RWPE2 (cell line): ENCODE results near the gene MAGEE1.

ENCODE experiments used
- ATAC-seq: fragments of 200-7000 bp; cut with Tn5 transposase; 3 replicates; pipeline ENCODE4 v1.9.1; 2021; ENCODE audit warnings: low read depth
- DNase-seq: peaks from one replicate; pipeline ENCODE4 v3.0.0-alpha.2; 2020; ENCODE audit warnings: low spot score
- H3K27ac ChIP-seq: fragments of 450-650 bp; 2 replicates; pipeline ENCODE4 v1.5.1; 2017; ENCODE audit warnings: mild to moderate bottlenecking; ENCODE audit not compliant: poor library complexity, severe bottlenecking
- H3K27me3 ChIP-seq: fragments of 250-450 bp; sonication (Bioruptor Pico); 2 replicates; pipeline ENCODE4 v1.5.1; 2021; ENCODE audit warnings: mild to moderate bottlenecking, moderate library complexity; ENCODE audit not compliant: insufficient read depth, poor library complexity, severe bottlenecking
- H3K36me3 ChIP-seq: fragments of 250-450 bp; sonication (Bioruptor Pico); 2 replicates; pipeline ENCODE4 v1.5.1; 2020; ENCODE audit warnings: low read depth, mild to moderate bottlenecking, moderate library complexity
- H3K4me1 ChIP-seq: fragments of 250-450 bp; sonication (Bioruptor Pico); 2 replicates; pipeline ENCODE4 v1.5.1; 2021; ENCODE audit warnings: mild to moderate bottlenecking, moderate library complexity; ENCODE audit not compliant: insufficient read depth, poor library complexity, severe bottlenecking
- H3K4me3 ChIP-seq: fragments of 250-450 bp; sonication (Bioruptor Pico); 2 replicates; pipeline ENCODE4 v1.5.1; 2021; ENCODE audit warnings: mild to moderate bottlenecking, moderate library complexity; ENCODE audit not compliant: severe bottlenecking
- H3K9me3 ChIP-seq: fragments of 250-450 bp; sonication (Bioruptor Pico); 2 replicates; pipeline ENCODE4 v1.5.1; 2021; ENCODE audit warnings: mild to moderate bottlenecking, moderate library complexity; ENCODE audit not compliant: severe bottlenecking
- TF ChIP-seq, protein P1 (sequence below): fragments of 450-650 bp; IDR thresholded peaks from one replicate; pipeline ENCODE4 v1.5.1; 2017; ENCODE audit warnings: mild to moderate bottlenecking, moderate library complexity; ENCODE audit not compliant: poor library complexity, severe bottlenecking

The MAGEE1 gene, protein sequence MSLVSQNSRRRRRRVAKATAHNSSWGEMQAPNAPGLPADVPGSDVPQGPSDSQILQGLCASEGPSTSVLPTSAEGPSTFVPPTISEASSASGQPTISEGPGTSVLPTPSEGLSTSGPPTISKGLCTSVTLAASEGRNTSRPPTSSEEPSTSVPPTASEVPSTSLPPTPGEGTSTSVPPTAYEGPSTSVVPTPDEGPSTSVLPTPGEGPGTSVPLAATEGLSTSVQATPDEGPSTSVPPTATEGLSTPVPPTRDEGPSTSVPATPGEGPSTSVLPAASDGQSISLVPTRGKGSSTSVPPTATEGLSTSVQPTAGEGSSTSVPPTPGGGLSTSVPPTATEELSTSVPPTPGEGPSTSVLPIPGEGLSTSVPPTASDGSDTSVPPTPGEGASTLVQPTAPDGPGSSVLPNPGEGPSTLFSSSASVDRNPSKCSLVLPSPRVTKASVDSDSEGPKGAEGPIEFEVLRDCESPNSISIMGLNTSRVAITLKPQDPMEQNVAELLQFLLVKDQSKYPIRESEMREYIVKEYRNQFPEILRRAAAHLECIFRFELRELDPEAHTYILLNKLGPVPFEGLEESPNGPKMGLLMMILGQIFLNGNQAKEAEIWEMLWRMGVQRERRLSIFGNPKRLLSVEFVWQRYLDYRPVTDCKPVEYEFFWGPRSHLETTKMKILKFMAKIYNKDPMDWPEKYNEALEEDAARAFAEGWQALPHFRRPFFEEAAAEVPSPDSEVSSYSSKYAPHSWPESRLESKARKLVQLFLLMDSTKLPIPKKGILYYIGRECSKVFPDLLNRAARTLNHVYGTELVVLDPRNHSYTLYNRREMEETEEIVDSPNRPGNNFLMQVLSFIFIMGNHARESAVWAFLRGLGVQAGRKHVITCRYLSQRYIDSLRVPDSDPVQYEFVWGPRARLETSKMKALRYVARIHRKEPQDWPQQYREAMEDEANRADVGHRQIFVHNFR

DNA sequence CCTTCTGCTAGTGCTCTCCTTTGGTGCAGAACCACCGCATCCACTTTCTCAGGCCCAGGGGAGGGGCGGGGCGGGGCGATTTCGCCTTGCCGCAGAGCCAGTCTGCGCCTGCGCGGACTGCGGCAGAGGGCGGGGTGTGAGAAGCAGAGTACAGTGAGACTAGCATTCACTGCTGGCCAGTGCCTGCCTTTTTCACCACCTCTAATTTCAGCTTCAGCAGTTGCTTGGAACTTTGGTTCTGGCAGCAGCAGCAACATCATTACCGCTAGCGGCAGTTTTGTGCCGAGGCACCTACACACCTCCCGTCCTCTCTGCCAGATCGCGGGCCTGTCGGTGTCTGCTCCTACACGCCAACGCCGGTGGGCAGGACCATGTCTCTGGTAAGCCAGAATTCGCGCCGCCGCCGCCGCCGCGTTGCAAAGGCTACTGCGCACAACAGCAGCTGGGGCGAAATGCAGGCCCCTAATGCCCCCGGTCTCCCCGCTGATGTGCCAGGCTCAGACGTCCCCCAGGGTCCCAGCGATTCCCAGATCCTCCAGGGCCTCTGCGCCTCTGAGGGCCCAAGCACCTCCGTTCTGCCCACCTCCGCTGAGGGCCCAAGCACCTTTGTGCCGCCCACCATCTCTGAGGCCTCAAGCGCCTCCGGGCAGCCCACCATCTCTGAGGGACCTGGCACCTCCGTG lies at the start of gene MAGEE1:
MAGEE1 (plus strand) TSS at position 151 of the 683 bp plus-strand sequence; CDS start at position 372, 221 bp downstream.
- DNase-seq = peak; percentile 52
- H3K9me3 ChIP-seq = no peaks in the 10 kb centered on the region

DNA sequence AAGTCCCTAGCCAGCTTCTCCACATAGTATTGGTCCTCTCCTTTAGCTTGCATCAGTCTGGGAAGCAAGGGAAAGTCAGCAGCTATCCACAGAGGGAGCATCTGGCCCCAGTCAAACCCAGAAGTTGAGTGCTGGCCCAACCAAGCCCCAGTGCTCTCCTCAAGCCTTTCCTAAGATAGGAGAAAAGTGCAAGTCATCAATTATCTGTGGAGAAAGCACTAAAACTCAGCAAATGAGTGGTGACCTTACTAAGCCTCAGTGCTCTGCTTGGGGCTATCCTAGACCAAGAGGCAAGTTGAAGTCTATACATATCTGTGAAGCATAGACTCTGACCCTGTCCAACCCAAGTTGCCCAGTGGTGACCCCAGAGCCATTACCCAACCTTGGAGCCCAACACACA lies 28.5 kb upstream of the MAGEE1 start:
- no peak overlapping the region for H3K4me3 ChIP-seq
- H3K27ac ChIP-seq = no peak overlapping the region
- no peaks in the 10 kb centered on the region for H3K9me3 ChIP-seq
- TF ChIP-seq, protein P1, sequence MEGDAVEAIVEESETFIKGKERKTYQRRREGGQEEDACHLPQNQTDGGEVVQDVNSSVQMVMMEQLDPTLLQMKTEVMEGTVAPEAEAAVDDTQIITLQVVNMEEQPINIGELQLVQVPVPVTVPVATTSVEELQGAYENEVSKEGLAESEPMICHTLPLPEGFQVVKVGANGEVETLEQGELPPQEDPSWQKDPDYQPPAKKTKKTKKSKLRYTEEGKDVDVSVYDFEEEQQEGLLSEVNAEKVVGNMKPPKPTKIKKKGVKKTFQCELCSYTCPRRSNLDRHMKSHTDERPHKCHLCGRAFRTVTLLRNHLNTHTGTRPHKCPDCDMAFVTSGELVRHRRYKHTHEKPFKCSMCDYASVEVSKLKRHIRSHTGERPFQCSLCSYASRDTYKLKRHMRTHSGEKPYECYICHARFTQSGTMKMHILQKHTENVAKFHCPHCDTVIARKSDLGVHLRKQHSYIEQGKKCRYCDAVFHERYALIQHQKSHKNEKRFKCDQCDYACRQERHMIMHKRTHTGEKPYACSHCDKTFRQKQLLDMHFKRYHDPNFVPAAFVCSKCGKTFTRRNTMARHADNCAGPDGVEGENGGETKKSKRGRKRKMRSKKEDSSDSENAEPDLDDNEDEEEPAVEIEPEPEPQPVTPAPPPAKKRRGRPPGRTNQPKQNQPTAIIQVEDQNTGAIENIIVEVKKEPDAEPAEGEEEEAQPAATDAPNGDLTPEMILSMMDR = no peak
- no peaks in the 10 kb centered on the region for H3K36me3 ChIP-seq
- H3K4me1 ChIP-seq = no peaks in the 10 kb centered on the region
- no peak for ATAC-seq
- no peaks in the 10 kb centered on the region for H3K27me3 ChIP-seq
- DNase-seq = no peak

More for the DNA sequence above, at the start of gene MAGEE1:
- H3K27me3 ChIP-seq = no peaks in the 10 kb centered on the region
- TF ChIP-seq, protein P1 = no peak
- H3K4me1 ChIP-seq = no peaks in the 10 kb centered on the region
- ATAC-seq = peak; percentile 87
- no peaks in the 10 kb centered on the region for H3K36me3 ChIP-seq
- H3K27ac ChIP-seq = no peak within 1 kb of the TSS
- peak within 1 kb of the TSS; percentile 56 for H3K4me3 ChIP-seq

DNA sequence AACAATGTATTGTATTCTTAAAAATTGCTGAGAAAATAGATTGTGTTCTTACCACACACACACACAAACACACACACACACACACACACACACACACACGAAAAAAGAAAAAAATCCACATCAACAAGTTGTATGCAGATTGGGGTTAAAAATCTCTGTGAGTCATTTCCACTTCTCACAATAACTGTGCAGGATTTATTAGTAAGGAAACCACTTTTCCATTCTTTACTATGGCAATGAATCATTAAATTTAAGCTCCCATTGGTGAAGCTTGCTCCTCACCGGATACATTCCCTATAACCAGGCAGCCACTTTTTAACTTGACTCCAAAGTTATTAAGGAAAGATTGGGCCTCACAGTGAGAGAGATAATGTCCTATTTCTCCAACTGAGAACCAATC lies 19.7 kb upstream of the MAGEE1 start:
- ATAC-seq = no peak
- Histone ChIP-seq H3K36me3 (no peaks in the 10 kb centered on the region), H3K27me3 (no peaks in the 10 kb centered on the region), H3K9me3 (no peaks in the 10 kb centered on the region), H3K4me1 (no peaks in the 10 kb centered on the region), H3K27ac (no peak overlapping the region), H3K4me3 (no peak overlapping the region)
- DNase-seq = no peak
- TF ChIP-seq, protein P1 = no peak

DNA sequence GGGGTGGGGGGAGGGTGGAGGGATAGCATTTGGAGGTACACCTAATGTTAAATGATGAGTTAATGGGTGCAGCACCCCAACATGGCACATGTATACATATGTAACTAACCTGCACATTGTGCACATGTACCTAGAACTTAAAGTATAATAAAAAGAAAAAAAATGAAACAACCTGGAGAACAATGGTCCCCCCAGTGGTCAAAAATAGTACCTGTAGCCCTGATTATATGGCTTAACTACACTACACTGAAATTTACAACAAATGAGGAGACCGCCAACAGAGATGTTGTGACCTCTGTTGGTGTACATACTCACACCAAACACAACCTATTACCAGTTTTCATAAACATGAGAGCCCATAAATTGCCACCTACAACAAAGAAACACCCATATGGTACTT lies 7.3 kb upstream of the MAGEE1 start:
- H3K4me3 ChIP-seq = no peak overlapping the region
- H3K4me1 ChIP-seq = no peaks in the 10 kb centered on the region
- no peaks in the 10 kb centered on the region for H3K36me3 ChIP-seq
- ATAC-seq (no peak), DNase-seq (no peak)
- no peaks in the 10 kb centered on the region for H3K9me3 ChIP-seq
- TF ChIP-seq, protein P1 = peak; percentile 21
- H3K27me3 ChIP-seq = no peaks in the 10 kb centered on the region
- H3K27ac ChIP-seq = no peak overlapping the region
